Measurements from ENCODE around the gene HMX1.

- TF ChIP-seq EZH2 (IDR thresholded peaks at IDR 0.05; ENCODE audit: insufficient read depth, poor library complexity, severe bottlenecking): no peak
- no peak for TF ChIP-seq EZH2phosphoT487 (IDR thresholded peaks at IDR 0.05; ENCODE audit: insufficient read depth, low read depth)
Observed at GRCh38 chr4:8906668-8906970, 35.0 kb upstream of the HMX1 start.
